HUDEP-2 (cell line): ENCODE results near the gene CNPY4.

ENCODE experiments used
- DNase-seq, 76 experiments: peaks; one replicate each; lab custom pipeline; 2025; ENCODE audit not compliant: unreplicated experiment in 76 of 76; lab: John Stamatoyannopoulos, UW

The CNPY4 gene

DNA sequence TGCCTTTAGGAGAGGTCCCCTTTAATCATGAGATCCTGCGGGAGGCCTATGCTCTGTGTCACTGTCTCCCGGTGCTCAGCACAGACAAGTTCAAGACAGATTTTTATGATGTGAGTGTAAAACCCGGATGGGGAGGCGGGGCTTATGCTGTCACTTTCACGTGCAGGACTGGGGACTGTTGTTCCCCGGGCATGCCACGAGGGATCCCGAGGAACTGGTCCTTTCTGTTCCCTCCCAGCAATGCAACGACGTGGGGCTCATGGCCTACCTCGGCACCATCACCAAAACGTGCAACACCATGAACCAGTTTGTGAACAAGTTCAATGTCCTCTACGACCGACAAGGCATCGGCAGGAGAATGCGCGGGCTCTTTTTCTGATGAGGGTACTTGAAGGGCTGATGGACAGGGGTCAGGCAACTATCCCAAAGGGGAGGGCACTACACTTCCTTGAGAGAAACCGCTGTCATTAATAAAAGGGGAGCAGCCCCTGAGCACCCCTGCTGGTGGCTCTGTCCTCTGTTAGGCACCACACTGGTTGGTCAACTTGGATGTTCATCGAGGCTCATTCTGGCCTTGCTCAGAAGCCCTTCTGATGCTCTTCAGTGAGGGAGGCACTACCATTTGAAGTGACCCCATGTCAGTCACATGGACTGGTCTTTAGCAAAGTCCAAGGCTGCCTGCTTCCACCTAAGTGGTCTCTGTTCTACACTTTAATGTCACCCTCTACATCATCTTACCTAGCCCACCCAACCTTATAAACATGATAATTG, 27.8 kb upstream of the CNPY4 start:
- peak in 14 of 76 experiments; percentile 3 to 38 (median 13) for DNase-seq

DNA sequence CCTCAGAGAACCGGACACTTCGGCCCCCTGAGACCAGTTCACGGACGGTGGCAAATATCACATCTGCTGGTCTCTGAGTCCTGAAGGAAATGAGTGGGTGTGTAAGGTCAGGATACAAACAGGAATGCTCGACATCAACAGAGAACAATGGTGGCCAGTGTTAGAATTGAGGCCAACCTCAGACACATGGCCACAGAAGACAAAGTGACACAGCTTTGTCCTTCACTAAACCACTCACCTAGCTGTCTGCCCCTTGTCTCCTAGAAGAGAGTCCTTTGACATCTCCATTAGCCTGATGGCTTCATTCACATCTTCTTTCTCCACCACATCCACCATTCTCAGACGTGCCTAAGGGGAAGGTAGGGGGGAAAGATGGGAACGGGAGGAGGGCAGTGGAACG, 26.4 kb upstream of the CNPY4 start:
- no peak for DNase-seq

DNA sequence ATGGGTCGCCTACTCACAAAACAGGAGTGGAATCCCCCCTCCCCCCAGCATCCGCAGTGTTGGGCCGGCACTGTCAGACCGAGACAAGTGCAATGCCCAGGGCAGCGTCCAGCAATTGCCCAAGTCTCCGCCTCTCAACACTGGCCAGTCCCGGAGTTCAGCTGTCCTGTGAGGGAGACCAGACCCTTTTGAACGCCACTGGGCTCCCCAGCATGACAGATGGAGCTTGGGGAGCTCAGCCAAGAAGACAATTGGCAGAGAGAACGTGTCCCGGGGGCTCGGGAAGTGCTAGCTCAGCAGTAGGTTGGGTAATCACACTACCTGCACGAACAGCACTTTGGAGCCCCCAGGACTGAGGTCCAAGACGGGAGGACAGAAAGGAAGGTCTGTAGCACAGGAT, 25.9 kb upstream of the CNPY4 start:
- DNase-seq: no peak

DNA sequence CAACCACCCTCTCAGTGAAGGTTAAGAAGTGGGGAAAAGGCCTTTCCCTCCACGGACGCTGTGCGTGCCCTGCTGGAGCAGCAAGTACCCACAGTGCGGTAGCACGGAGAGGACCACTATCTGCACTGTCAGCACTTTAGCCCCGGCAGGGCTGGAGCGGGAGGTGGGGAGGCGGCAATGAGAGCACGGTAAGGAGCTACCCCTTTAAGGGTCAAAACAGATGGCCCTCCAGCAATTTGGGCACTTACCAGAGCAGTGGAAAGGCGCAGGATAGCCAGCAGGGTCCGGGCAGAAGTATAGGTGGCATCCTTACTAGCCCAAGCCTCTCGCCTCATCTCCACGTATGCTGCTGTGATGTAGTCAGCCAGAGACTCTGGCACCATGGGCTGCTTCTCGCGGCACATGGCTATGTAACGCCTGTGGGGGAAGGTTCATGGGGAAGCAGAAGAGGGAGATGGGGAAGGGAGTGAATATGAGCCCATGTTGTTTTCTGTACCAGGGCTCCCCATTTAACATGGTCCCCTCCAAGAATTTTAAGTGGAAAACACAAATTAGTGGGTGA, 25.4 kb upstream of the CNPY4 start:
- no peak for DNase-seq

DNA sequence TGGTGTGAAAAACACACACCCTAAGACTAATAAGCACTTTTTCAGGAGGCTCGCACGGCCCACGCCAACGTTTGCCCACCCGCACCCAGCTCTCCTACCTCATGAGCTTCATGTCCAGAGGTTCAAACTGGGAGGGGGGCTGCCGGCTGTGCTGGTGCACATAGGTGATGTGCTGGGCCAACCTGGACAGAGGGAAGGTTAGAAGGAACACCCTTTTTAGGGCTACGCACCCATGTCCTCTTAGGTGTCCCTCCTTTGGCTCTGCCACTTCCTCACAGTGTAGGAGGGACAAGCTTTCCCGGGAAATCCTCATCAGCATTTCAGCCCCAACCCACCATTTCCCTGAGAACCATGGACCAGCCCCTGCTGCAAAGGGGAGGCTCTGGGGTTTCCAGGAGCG, 24.1 kb upstream of the CNPY4 start:
- no peak for DNase-seq

DNA sequence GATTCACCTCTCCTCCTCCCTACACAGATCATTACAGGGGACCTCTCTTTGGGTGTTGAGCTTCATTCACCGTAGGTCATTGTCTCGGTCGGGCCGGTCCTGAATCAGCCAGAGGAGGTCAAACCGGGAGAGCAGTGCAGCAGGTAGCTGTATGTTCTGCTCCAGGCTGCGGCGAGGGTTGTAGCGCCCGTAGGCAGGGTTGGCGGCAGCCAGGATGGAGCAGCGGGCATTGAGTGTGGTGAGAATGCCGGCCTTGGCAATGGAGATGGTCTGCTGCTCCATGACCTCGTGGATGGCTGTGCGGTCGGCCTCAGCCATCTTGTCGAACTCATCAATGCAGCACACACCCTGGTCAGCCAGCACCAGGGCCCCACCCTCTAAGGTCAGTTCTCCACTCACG, 23.7 kb upstream of the CNPY4 start:
- no peak for DNase-seq

DNA sequence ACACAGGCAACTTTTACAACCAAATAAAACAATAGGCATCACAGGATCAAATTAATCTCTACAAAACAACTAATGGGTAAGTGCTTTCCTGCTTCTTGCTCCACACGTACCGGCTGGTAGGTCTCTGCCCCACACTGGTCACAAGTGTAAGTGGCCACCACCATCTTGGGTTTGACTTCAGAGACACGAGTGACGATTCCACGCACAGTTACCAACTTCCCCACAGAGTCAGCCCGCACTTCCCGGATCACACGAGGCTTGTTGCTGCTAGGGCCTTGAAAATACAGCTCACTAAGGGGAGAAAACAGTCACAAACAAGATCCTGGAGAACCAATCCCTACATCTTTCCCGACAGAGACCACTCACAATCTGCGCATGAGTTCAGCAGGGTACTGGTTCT, 20.5 kb upstream of the CNPY4 start:
- no peak for DNase-seq

DNA sequence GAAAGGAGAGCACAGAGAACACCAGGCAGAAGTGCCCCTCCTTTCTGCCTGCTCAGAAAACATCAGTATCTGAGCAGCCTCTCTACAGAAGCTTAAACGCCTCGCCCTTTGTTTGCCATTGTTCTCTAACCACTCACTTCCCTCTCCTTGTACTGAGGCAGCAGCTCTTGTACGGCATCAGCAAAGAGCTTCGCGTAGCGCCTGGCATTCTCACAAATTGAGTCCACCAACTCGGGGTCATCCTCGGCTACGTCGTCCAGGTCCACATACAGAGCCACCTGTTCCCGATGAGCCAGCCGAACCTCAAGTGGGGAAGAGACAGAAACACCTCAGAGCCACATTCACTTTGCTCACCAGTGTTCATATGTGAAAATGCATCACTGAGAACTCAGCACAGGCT, 20.0 kb upstream of the CNPY4 start:
- DNase-seq: no peak

DNA sequence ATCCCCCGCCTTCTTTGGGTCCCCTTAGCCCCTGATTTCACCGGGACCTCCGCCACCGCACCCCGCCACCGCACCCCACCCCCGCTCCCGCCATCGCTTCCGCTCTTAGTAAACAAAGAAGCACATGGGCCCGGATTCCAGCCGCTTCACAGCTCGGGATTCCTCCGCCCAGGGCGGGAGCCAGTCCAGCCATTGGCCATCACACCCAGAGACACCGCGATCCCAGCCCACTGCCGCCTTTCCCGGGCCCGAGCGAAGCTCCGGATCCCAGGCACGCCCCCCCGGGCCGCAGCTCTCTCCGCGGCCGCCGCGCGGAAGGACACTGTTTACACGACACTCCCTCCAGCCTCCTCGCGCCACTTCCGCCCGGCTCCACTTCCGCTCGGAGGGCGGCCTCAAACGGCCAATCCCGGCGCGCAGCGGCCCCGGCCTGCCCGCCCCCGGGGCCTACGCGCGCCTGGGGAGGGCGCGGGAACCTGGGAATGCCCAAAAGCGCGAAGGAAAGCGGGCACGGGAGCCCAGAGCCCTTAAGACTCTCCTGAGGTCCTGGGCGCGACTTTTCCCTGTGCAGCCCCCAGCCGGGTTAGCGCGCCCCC, 18.9 kb upstream of the CNPY4 start:
- DNase-seq: peak in 72 of 76 experiments; percentile 31 to 88 (median 76)

DNA sequence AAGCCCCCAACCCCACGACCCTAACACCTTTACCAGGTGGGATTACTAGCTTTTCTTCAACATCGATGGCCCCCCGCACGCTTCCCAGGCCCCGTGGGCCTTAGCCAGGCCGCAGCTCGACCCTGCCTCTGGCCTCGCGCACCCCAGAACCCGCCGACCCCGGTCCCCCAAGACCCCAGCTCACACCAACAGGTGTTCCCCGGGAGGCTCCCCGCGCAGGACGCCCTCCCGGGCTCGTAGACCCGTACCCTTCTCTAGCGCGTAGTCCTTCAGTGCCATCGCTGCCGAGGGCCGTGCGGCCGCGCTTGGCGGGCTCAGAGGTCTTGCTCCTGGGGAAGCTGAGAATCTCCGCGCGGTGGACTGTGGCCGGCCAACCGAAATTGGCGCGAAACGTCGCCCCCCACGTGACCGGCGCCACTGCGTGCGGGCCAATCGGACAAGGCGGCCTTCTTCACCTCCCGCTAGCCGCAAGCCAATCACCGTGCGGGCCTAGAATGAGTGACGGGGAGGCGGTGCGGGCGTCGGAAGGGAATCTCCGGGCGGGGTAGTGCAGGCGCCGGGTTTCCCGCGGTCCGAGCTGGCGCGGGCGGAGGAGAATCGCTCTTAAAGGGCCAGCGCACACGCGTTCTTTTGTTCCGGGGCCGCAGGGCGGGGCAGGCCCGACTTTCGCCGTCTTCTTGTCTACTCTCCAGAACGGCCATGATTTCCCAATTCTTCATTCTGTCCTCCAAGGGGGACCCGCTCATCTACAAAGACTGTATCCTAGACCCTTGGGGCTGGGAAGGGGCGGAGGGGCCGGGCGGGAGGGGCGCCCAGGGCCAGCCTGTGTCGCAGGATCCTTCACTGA, 18.2 kb upstream of the CNPY4 start, which contains the start of the genes AP4M1 and MCM7:
Gene AP4M1 (plus strand): TSS at position 628 of the 847 bp plus-strand sequence. CDS start 72 bp downstream, at position 700.
Gene MCM7 (minus strand): TSS at position 382 of the 847 bp plus-strand sequence. CDS start 103 bp downstream, at position 279.
- DNase-seq: peak; percentile 25 to 99 (median 96)

DNA sequence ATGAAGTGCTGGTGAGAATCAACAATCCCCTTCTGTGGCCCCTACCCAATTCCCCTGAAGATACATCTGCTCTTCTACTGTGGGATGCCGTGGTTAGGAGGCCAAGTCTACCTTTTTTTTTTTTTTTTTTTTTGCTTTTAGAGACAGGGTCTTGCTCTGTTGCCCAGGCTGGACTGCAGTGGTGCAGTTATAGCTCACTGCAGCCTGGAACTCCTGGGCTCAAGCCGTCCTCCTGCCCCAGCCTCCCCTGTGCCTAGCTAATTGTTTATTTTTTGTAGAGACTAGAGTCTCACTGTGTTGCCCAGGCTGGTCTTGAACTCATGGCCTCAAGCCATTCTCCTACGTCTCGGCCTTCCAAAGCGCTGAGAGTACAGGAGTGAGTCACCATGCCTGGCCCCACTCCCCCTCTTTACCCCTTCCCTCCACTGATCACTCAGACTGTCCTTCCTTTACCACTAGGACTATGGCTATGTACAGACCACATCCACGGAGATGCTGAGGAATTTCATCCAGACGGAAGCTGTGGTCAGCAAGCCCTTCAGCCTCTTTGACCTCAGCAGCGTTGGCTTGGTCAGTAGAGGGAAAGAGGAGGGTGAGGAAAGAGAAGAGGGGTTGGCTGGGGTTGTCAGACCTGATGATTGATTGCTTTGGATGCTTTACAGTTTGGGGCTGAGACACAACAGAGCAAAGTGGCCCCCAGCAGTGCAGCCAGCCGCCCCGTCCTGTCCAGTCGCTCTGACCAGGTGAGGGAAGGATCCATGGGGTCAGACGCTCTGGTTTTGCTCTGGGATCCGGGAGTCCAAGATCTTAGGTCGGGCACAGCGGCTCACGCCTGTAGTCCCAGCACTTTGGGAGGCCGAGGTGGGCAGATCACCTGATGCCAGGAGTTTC, 16.2 kb upstream of the CNPY4 start:
- DNase-seq: no peak

DNA sequence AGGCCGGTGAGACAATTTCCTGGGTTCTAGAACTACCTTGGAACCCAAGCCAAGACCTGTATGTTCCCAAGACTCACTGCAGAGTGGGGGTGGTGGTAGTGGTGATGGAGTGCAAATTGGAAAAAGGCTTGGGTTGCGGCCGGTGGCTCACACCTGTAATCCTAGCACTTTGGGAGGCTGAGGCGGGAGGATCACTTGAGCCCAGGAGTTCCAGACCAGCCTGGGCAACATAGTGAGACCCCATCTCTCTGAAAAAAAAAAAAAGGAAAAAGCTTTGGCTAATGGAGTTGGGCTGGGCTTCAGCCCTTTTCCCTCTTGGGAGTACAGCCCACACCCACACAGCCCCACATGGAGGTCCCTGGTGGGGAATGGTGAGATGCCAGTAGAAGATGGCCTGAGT, 13.9 kb upstream of the CNPY4 start:
- no peak for DNase-seq

DNA sequence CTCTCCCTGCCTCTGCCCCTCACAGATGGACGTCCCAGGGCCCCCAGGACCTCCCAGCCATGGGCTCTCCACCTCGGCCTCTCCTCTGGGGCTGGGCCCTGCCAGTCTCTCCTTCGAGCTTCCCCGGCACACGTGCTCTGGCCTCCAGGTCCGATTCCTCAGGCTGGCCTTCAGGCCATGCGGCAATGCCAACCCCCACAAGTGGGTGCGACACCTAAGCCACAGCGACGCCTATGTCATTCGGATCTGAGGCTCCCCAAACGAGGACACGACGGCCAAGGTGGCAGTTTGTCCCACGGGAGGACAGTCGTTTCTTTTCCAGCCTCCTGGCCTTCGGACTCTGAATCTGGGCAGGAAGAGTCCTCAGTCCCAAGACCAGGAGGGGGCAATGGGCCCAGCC, 12.8 kb upstream of the CNPY4 start:
- DNase-seq: no peak

DNA sequence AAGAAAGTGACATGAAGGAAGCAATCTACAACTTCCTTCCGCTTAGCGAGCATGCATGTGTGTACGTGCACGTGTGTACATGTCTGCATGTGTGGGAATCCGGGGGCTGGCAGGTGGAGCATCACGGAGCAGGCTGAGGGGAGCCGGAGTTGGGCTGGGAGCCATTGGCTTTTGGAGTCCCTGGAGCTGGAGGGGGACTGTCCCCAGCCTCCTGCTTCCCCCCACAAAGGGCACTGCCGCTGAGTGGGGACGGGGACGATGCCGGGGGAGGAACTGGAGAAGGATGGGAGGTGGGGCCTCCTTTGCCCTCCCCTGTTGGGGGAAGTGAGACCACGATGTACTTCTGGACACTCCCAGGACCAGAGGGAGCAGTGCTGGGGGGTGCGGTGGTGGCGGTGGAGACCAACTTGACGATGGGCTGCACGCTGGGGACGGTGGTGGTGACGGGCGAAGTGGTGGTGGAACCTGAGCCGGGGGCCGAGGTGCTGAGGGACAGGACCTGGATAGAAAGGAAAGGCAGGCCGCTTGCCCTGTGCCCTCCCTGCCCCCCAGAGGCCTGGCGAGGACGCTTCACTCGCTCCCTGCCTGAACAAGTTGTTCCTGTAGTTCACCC, 12.2 kb upstream of the CNPY4 start:
- DNase-seq: no peak

DNA sequence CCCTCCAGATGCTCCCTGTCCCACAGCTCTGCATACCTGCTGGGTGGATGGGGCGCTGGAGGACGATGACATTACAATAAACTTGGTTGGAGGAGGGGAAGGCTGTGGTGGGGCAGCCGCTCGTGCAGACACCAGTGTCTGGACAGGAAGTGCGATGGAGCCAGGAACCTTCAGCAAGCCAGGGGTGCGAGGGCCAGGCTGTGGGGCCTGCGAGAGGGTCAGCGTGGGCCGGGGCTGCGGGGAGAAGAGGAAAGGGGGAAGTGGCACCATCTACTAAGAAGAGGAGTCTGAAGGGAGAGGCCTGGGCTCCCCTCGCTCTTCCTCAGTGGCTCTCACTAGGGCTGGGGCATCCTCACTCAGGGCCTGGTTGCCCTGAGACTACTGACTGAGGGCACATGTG, 11.5 kb upstream of the CNPY4 start:
- DNase-seq: no peak

DNA sequence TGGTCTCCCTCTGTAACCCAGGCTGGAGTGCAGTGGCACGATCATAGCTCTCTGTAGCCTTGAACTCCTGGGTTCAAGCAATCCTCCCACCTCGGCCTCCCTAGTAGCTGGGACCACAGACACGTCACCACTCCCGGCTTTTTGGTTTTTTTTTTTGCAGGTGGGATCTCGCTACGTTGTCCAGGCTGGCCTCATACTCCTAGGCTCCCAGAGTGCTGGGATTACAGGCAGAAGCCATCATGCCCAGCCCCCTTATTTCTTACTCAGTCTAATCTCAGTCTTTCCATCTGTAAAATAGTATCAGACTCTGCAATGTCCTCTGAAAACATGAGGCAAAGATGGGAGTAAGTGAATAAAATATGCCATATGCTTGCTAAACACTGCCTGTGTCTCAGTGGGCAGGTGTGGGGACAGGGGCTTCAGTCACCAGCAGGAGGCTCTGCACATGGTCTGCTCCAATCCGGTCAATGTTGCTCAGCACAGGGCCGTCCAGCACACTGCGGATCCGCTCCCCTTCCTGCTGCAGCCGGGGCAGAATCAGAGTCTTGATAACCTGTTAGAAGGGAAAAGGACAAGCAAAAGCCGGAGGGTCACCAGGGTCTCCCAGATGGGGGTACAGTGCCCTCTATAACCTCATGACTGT, 9.8 kb upstream of the CNPY4 start:
- no peak for DNase-seq

DNA sequence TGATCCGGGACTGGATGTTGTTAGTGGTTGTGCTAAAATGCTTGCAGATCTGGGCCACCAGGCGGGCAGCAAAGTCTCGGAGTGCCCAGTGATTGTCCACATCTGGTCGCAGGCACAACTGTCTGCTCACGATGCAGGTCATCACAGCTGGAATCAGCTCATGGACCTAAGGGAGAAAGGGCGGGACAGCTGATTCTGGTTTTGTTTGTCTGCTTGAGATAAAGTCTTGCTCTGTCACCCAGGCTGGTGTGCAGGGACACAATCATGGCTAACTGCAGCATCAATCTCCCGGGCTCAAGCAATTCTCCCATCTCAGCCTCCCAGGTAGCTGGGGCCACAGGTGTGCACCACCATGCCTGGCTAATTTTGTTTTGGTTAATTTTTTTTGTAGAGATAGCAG, 8.3 kb upstream of the CNPY4 start:
- DNase-seq: no peak

DNA sequence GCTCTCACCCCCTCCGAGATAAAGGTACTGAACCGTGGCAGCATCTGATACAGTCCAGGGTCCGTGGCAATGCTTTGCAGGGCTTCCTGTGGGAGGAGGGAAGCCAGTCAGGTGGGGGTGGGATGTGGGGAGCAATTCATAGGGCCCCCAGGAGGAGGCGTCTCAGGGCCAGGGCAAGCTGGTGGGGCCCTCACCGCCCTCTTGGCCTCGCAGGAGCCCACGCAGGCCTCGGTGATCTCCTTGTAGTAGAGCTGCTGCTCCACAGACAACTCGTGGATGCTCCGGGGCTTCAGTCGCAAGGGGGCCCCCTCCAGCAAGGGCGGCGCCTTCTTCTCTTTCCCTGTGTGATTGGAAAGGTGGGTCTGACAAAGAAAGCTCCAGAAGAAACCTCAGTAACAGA, 7.5 kb upstream of the CNPY4 start:
- DNase-seq: no peak

DNA sequence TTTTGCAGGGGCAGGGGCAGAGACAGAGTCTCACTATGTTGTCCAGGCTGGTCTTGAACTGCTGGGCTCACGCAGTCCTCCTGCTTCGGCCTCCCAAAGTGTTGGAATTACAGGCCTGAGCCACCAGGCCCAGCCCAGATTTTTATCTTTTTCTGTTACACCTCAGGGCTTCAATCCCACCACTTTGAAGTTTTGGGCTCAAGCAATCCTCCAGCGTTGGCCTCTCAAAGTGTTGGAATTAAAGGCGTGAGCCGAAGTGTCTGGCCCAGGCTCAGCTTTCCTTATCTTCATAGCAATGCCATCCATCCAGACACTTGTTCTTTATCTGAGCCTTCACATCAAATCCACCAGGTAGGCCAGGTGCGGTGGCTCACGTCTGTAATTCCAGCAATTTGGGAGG, 4.4 kb upstream of the CNPY4 start:
- no peak for DNase-seq
